Endometrium (tissue), 2 donors: Measurements from ENCODE around the gene GJB4.
"Not testable (repeated sequence)": the region's sequence is repeated elsewhere in the genome, so short reads cannot be mapped to it uniquely, and the experiment has no call there.

ENCODE experiments used
- FAIRE-seq: peaks from 2 replicates; lab custom pipeline; 2012; peaks lifted over from hg19 to GRCh38; lab: Jason Lieb, UNC
- donor health status: control.
- donor health status: control.

The GJB4 gene

DNA sequence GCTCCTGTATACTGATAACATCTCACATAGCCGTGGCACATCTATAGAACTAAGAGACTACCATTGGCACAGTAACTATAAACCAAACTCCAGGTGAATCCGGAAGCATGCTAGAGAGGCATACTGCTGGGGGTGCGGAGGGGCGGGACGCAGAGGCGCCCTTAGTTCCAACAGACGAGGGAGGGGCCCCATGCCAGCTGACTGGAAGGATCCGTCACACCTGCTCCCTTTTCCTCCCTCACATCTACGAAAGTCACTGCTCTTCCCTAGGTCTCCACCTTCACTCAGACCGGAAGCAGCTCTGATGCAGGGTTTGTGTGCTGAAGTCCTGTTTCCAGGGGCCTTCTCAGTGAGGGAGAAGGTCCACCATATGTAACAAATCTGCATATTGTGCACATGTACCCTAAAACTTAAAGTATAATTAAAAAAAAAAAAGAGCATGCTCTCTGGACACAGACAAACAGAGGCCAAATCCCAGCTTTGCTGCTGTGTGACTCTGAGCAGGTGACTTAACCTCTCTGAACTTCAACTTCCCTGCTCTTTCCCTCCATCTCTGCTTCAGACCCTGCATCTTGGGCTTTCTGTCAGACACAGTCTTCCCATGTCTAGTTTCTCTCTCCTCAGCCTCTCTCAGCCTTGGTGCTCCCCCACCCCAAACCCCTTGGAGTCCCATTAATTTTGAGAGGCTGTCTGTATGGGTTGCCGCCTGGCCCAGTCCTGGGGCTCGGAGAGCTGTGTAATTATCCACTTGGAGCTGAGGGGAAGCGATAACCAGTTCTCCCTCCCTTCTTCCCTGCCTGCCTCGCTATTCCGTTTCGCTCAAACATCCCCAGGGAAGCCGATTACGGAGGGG is 12.5 kb upstream of the GJB4 start:
- no peak for FAIRE-seq

DNA sequence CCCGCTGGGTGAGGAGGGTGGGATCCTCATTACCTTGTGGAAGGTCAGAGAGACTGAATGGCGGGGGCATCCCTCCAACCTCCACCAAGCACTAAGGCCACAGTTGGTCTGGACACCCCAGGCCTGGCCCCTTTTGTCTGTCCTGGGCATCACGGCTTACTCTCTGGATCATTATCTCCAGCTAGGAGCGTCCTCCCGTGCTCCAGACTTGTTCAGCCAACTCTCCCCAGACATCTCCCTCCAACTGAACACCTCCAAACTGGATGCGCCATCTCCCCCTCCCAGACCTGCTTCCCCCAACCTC is 11.9 kb upstream of the GJB4 start:
- FAIRE-seq = no peak

DNA sequence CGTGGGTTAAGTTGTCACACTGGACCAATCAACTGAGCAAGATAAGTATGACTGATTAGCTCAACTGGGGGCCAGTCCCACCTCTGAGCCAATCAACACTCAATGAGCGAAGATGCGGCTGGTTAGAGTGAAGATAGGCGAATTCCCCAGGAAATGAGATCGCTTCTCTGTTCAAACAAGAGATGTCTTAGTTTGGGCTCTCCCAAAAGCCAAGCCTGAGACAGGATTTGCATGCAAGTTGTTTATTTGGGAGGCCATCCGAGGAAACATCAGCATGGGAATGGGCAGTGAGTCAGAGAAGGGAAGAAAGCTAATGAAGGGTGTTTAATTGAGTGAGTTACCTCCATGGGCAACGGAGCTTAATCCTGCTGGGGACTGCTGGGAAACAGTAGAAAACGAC is 9.5 kb upstream of the GJB4 start:
- no peak for FAIRE-seq

DNA sequence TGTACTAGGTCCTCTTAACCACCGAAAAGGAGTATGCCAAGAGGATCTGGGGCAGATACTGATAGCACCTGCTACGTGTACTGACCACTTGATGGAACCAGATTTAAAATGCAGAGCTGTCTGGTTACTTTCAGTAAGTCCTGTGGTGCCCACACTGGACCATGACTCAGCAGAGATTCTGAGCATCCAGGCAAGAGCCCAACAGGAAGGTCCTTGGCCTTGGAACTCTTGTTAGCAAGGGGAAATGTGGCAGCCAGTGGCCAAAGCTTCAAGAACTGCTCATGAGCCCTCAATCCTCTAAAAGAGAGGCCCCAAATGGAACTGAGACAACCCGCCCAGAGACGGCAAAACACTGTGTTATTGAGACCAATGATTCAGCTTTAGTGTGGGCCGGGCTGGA is 8.9 kb upstream of the GJB4 start:
- no peak for FAIRE-seq

DNA sequence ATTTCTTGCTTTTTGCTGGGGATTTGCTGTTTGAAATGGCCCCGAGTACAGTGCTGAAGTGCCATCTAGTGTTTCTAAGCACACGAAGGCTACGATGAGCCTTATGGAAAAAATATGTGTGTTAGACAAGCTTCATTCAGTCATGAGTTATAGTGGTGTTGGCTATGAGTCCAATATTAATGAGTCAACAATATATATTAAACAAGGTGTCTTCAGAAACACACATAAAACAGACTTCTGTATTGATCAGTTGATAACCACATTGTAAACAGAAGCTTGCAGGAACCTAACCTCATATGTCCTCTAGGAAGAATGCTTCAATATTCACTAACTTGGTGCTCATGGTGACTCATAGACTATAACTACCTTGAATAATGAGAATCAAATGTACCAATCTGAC is 6.4 kb upstream of the GJB4 start:
- no peak for FAIRE-seq

DNA sequence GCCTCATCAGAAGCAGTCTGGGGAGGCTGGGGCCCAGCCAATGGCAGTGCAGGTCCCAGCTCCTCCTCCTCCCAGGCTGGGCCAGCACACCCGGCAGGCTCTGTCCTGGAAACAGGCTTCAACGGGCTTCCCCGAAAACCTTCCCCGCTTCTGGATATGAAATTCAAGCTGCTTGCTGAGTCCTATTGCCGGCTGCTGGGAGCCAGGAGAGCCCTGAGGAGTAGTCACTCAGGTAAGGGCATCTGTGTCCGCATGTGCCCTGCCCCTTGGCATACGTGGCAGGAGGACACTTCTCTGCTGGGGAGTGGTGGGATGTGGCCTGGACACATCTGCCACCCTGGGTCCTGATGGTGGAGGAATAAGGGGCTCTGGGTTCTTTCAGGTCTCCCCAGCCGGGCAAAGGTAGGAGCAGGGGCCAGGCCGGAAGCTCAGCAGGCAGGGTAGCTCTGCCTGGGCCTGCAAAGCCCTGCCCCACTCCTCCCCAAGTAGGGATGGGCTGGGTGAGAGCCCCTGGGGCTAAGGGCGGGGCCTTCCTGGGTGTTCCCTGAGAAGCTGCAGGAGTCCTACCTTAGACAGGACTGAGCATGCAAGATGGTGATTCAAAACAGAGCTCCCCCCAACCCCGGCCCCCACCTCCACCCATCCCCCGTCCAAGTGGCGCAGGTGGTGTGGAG is 4.4 kb upstream of the GJB4 start, which contains the start of gene GJB5:
Gene GJB5, plus strand, starts transcription at position 84 of the 674 bp plus-strand sequence. CDS start 2,284 bp downstream, outside the sequence.
- no peak for FAIRE-seq

DNA sequence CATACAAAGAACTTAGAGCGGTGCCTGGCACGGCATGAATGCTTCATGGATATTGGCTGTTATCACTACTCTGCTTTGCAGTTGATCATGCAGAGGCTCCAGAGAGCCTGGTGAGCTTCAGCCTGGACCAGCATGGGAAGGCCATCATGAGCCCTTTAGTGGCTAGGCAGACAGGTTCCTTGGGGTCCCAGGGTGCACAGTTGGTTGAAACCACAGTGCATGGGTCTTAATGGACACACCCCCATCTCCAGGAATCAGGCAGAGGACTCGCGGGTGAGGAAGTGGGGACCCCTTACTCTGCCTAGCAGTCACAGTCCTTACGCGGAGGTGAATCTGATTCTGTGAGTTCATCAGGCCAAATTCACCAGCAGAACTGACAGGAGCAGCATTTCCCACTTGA is 3.6 kb upstream of the GJB4 start:
- FAIRE-seq = no peak

DNA sequence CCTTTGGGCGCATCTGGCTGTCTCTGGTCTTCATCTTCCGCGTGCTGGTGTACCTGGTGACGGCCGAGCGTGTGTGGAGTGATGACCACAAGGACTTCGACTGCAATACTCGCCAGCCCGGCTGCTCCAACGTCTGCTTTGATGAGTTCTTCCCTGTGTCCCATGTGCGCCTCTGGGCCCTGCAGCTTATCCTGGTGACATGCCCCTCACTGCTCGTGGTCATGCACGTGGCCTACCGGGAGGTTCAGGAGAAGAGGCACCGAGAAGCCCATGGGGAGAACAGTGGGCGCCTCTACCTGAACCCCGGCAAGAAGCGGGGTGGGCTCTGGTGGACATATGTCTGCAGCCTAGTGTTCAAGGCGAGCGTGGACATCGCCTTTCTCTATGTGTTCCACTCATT is 2.2 kb upstream of the GJB4 start:
- no peak for FAIRE-seq

DNA sequence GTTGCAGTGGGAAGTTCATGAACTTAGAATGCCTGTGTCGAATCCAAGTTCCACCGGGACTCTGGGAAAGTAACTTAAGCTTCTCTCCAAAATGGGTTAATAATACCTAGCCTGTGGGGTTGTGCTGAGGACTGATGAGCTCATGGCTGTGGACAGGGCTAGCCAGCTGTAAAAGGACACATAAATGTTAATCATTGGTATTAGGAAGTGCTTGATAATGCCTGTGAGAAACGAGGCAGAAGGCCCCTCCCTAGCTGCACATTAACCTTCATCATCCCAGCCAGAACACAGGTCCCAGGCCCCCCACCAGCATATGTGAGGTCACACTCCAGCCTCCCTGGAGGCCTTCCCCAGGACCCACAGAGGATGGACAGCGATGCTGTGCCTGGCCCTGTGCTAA is 789 bp upstream of the GJB4 start:
- FAIRE-seq = no peak

DNA sequence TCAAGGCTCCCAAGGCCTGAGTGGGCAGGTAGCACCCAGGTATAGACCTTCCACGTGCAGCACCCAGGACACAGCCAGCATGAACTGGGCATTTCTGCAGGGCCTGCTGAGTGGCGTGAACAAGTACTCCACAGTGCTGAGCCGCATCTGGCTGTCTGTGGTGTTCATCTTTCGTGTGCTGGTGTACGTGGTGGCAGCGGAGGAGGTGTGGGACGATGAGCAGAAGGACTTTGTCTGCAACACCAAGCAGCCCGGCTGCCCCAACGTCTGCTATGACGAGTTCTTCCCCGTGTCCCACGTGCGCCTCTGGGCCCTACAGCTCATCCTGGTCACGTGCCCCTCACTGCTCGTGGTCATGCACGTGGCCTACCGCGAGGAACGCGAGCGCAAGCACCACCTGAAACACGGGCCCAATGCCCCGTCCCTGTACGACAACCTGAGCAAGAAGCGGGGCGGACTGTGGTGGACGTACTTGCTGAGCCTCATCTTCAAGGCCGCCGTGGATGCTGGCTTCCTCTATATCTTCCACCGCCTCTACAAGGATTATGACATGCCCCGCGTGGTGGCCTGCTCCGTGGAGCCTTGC is 1.7 kb downstream of the GJB4 start:
- no peak for FAIRE-seq

DNA sequence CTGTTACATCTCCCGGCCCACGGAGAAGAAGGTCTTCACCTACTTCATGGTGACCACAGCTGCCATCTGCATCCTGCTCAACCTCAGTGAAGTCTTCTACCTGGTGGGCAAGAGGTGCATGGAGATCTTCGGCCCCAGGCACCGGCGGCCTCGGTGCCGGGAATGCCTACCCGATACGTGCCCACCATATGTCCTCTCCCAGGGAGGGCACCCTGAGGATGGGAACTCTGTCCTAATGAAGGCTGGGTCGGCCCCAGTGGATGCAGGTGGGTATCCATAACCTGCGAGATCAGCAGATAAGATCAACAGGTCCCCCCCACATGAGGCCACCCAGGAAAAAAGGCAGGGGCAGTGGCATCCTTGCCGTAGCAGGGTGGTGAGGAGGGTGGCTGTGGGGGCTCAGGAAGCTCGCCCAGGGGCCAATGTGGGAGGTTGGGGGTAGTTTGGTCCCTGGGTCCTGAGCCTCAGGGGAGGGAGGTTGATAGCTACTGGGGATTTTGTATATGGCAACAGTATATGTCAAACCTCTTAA is 2.3 kb downstream of the GJB4 start:
- FAIRE-seq = no peak

DNA sequence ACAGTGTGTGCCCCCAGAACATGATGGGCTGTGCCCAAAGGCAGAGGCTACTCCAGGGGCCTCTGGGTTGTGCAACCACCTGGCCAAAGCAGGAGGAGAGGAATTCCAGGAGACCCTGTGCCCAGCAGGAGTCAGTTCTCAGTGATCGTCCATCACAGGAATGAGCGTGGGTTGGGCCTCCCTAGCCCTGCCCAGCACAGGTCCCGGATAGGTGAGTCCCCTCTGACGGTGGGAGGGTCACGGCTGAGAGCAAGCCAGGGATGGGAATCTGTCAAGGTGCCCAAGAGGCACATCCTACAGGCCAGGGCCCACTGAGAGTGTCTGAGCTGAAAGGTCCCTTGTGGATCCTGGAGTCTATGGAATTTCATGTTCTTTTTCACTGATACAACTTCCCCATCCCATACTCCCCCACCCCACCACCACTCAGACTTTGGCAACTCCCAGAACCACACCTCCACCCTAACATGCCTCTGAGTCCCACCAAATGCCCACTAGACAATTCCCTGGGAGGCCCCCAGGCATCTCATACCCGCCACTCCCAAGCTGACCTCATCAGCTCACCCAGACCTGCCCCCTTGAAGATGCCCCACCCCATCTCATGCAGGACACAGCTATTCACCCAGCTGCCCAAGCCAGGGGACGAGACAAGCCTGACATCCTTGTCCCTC is 3.1 kb downstream of the GJB4 start:
- no peak for FAIRE-seq

DNA sequence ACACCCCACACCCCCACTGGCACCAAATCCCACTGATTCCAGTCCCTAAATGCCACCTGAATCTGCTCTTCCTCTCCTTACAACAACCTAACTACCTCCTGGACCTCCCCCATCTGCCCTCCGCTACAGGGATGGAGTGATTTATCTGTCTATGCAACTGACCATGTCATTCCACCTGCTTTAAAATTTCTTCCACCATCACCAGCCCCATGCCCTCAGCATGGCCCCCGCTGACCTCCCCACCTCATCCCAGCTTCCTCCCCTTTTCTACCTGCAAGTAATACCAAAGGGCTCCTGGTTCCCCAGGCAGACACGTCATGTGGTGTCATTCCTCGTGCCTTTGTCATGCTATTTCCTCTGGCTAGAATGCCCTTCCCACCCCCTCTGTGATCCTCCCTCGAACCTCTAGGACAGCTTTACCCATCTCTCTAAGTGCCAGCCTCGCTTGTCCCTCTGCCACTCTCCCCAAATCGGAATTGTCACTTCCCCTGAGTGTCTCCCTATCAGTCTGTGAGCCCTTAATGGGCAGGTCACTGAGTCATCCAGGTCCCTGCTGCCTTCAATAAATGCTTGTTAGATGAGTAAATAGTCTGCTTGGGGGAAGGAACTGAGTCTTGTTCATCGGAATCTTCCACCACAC is 3.7 kb downstream of the GJB4 start:
- no peak for FAIRE-seq

DNA sequence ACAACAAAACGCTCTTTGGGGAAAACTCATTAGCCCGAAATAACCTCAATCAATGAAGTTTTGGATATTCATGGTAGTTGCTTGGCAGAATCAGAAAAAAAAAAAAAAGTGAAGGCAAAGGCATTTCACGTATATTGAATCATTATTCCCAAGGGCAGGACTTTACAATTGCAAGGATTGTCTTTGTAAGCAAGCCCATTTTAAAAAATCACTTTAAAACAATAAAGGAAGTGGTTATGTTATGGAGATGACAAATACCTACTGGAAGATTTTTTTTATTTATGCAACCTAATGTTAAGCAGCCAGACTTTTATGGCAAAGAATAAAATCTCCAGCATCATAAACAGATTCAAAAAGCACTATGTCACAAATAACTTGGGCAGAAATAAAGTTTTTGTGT is 9.3 kb downstream of the GJB4 start:
- no peak for FAIRE-seq

DNA sequence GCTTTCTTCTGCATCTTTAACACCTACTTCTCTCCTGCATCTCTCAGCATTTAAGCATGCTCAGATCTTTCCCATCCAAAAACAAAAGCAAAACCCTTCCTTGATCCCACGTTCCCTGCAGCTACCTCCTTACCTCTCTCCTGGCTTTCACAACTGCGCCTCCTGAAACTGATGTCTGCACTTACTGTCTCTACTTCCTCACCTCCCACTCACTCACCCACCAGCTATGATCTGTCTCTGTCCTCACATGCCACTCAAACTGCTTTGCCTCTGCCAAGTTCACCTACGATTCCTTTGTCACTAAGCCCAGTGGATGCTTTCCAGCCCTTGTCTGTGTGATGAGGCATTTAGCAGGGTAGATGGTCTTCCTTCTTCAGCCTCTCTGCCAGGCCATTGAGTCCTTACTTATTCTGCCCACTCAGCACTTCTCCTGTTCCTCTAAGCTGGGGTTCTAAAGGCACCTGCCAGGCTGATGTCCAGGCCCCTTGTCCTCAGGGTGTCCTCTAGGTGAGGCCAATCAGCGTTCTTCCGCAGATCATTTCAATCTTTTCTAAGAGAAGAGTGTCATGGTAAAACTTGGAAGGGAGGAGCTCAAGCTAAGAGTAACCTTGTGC is 11.5 kb downstream of the GJB4 start:
- no peak for FAIRE-seq

DNA sequence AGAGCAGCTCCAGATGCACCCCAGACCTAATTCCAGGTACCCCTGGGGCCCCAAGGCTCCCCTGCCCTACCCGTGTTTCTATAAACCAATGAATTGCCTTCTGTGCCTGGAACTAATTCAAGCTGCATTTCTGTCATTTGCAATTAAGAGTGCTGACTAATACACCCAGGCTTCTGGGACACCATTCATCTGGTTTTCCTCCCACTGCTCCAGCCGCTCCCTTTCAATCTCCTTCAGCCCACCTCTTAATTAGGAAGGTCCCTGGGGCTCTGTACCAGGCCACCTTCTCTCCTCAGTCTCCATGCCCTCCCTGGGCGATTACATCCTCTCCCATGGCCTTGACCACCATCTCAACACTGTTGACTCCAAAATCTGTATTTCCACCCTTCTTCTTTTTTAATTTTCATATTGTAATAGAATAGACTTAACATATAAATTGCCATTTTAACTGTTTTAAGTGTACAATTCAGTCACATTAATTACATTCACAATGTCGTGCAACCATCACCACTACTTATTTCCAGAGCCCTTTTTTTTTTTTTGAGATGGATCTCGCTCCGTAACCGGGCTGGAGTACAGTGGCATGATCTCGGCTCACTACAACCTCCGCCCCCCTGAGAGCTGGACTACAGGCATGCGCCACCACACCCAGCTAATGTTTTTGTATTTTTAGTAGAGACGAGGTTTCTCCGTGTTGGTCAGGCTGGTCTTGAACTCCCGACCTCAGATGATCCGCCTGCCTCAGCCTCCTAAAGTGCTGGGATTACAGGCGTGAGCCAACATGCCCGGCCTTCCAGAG is 12.2 kb downstream of the GJB4 start:
- FAIRE-seq = no peak

DNA sequence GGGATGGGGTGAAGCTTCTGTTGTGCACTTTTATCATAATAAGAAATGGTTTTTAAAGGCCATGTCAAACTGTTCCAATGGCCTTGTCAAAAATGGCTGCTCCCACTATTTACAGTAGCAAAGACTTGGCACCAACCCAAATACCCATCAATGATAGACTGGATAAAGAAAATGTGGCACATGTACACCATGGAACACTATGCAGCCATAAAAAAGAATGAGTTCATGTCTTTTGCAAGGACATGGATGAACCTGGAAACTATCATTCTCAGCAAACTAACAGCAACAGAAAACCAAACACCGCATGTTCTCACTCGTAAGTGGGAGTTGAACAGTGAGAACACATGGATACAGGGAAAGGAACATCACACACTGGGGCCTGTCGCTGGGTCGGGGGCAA is 13.6 kb downstream of the GJB4 start:
- not testable (repeated sequence) for FAIRE-seq

DNA sequence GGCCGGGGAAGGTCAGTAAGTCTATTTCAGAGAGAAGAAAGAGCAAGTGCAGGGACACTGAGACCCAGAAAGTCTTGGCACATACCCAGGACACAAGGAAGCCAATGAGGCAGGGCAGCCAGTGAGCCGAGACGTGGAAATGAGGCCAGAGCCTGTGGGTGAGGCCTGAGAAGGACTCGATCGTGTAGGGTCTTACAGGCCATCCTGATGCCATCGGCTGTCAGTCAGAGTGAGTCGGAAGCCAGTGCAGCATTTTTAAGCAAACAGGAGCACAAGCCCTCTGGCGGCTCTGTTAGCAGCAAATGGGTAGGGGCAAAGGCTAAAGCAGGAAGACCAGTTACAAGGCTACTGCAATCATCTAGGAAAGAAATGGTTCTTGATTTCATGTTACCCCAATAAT is 15.4 kb downstream of the GJB4 start:
- FAIRE-seq = no peak

DNA sequence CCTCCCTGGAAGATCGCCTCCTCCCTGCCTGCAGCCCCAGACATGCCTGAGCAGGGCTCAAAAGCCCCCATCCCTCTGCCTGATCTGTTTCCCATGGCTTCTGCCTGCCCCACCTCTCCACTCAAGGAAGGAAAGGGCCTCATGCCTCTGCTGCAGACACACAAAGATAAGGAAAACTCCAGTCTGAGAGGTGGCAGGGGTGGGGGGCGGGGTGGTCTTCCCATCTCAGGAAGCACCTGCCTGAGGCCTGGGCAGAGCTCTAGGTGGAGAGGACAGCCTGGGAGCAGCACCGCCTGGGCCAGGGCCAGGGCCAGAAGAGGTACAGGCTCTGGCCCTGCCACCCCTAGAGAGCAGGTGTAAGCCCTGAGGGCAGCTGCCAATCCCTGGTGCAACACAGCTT is 17.4 kb downstream of the GJB4 start:
- no peak for FAIRE-seq

DNA sequence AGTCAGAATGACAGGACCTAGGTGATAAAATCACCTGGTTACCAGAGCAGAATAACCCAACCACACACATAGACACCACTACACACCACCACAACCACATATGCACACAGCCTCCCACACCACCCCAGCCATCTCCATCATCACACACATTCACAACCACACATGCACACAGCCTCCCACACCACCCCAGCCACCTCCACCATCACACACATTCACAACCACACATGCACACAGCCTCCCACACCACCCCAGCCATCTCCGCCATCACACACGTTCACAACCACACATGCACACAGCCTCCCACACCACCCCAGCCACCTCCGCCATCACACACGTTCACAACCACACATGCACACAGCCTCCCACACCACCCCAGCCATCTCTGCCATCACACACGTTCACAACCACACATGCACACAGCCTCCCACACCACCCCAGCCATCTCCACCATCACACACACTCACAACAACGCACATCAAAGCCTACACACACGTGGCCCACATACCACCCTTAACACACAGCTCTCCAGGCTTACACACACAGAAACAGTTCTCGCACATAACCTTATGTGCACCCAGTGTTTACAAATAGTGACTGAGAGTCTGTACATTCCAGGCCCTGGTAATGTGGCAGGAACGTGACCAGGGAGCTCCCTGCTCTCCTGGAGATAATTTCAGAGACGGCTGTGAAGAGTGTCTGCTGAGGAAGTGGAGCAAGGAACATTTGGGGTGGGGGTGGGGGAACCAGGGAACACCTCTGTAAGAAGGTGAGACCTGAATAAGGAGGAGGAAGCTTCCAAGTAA is 18.2 kb downstream of the GJB4 start:
- FAIRE-seq = no peak
